GM12878 (cell line): ENCODE data around the gene VPS25. TPM values are rescaled to one million over a fixed set of nuclear protein-coding genes. Genes with fewer than 3 reads are reported as not detected.
A peak's percentile ranks its signal among the peaks of the same experiment; 100 is the strongest.

Experiments
- BACH1 ChIP-seq: fragments of 450-650 bp; IDR thresholded peaks from 2 replicates; pipeline ENCODE4 v1.6.1; 2017; ENCODE audit warnings: mild to moderate bottlenecking, borderline replicate concordance
- CBFB ChIP-seq: IDR thresholded peaks from 2 replicates; pipeline ENCODE4 v1.6.1; 2016; ENCODE audit warnings: antibody characterized with exemption, low read depth
- CBX3 ChIP-seq: fragments of 200-600 bp; sonication (generic); IDR thresholded peaks from 2 replicates; pipeline ENCODE4 v1.6.1; 2016; ENCODE audit warnings: low read depth, borderline replicate concordance
- CHD2 ChIP-seq: IDR thresholded peaks from 2 replicates; pipeline ENCODE4 v1.6.1; 2011; ENCODE audit warnings: low read depth, low read length, improper control_type of control experiment, borderline replicate concordance
- CREB1 ChIP-seq: IDR thresholded peaks from 2 replicates; pipeline ENCODE4 v1.6.1; 2012; ENCODE audit warnings: low read depth, mild to moderate bottlenecking, inconsistent platforms
- CREM ChIP-seq: IDR thresholded peaks from 2 replicates; pipeline ENCODE4 v1.6.1; 2014; ENCODE audit warnings: antibody characterized with exemption, low read depth
- E4F1 ChIP-seq: fragments of 450-650 bp; IDR thresholded peaks from 2 replicates; pipeline ENCODE4 v1.6.1; 2018; ENCODE audit warnings: borderline replicate concordance, mild to moderate bottlenecking; ENCODE audit not compliant: partially characterized antibody
- FOXK2 ChIP-seq: fragments of 450-650 bp; IDR thresholded peaks from 2 replicates; pipeline ENCODE4 v1.6.1; 2017; ENCODE audit warnings: mild to moderate bottlenecking, moderate library complexity
- FOXM1 ChIP-seq: IDR thresholded peaks from 2 replicates; pipeline ENCODE4 v1.6.1; 2012; ENCODE audit warnings: low read depth, mild to moderate bottlenecking, inconsistent platforms, low read length, moderate library complexity
- HDGF ChIP-seq: fragments of 450-650 bp; IDR thresholded peaks from 2 replicates; pipeline ENCODE4 v1.6.1; 2016; ENCODE audit warnings: antibody characterized with exemption
- IKZF1 ChIP-seq: fragments of 450-650 bp; conservative IDR thresholded peaks from 2 replicates; pipeline ENCODE4 v1.6.1; 2017; ENCODE audit warnings: antibody characterized with exemption, mild to moderate bottlenecking
- IKZF2 ChIP-seq, 2 experiments: fragments of 450-650 bp; IDR thresholded peaks; 2 replicates each; pipeline ENCODE4 v1.6.1; 2017; ENCODE audit warnings: mild to moderate bottlenecking in 2 of 2, moderate library complexity in 2 of 2
- IRF3 ChIP-seq: fragments of 450-650 bp; IDR thresholded peaks from 2 replicates; pipeline ENCODE4 v1.6.1; 2014; ENCODE audit warnings: mild to moderate bottlenecking
- IRF4 ChIP-seq: IDR thresholded peaks from 2 replicates; pipeline ENCODE4 v1.6.1; 2011; ENCODE audit warnings: low read depth, low read length
- POLR2AphosphoS2 ChIP-seq: IDR thresholded peaks from 2 replicates; pipeline ENCODE4 v1.6.1; 2011; ENCODE audit warnings: low read depth, mild to moderate bottlenecking, low read length, improper control_type of control experiment, moderate library complexity
- RAD51 ChIP-seq: fragments of 450-650 bp; IDR thresholded peaks from 2 replicates; pipeline ENCODE4 v1.6.1; 2016; ENCODE audit warnings: moderate library complexity, mild to moderate bottlenecking, inconsistent platforms
- SMAD5 ChIP-seq: IDR thresholded peaks from 2 replicates; pipeline ENCODE4 v1.6.1; 2016; ENCODE audit warnings: antibody characterized with exemption, low read depth
- SMARCA5 ChIP-seq: fragments of 450-650 bp; IDR thresholded peaks from 2 replicates; pipeline ENCODE4 v1.6.1; 2017; ENCODE audit warnings: mild to moderate bottlenecking
- STAT1 ChIP-seq: fragments of 450-650 bp; conservative IDR thresholded peaks from 2 replicates; pipeline ENCODE4 v1.6.1; 2014; ENCODE audit warnings: antibody characterized with exemption, mild to moderate bottlenecking
- TARDBP ChIP-seq: IDR thresholded peaks from 2 replicates; pipeline ENCODE4 v1.6.1; 2016; ENCODE audit warnings: borderline replicate concordance
- TCF12 ChIP-seq: IDR thresholded peaks from 2 replicates; pipeline ENCODE4 v1.6.1; 2011; ENCODE audit warnings: low read depth, mild to moderate bottlenecking, low read length
- WRNIP1 ChIP-seq: IDR thresholded peaks from 2 replicates; pipeline ENCODE4 v1.6.1; 2011; ENCODE audit warnings: low read depth, low read length, improper control_type of control experiment, borderline replicate concordance
- ZNF207 ChIP-seq: fragments of 450-650 bp; IDR thresholded peaks from 2 replicates; pipeline ENCODE4 v1.6.1; 2014; ENCODE audit warnings: antibody characterized with exemption, mild to moderate bottlenecking, borderline replicate concordance
- ZNF687 ChIP-seq: fragments of 450-650 bp; IDR thresholded peaks from 2 replicates; pipeline ENCODE4 v1.6.1; 2017; ENCODE audit warnings: mild to moderate bottlenecking, moderate library complexity
- polyA plus RNA-seq, 11 experiments: library from polyadenylated mRNA; depleted of rRNA in 4 of 11; unstranded in 6 of 11; stranded (reverse) in 5 of 11; fragments of >200 nt; fragmentation: Nextera tagmentation in 4 of 11; fragmentation: Illumina TruSeq in 1 of 11; extraction: Ambion mirVana in 4 of 11; extraction: Trizol in 1 of 11; gene quantifications; 1 replicate in 1 of 11; 2 replicates in 10 of 11; pipeline versions ENCODE4 v1.2.1 to v1.2.3, GENCODE V29; 2011 to 2016; ENCODE audit warnings: inconsistent platforms in 2 of 11, missing spikeins in 2 of 11, low read depth in 1 of 11
- total RNA-seq, 4 experiments: library from RNA; depleted of rRNA in 3 of 4; stranded (reverse); fragments of >200 nt in 3 of 4; fragmentation: Illumina TruSeq in 1 of 4; extraction: Trizol in 1 of 4; gene quantifications; 2 replicates each; pipeline versions ENCODE4 v1.2.1 to v1.2.3, GENCODE V29; 2013 to 2021

VPS25 gene
- total and polyA plus RNA-seq, 10 of the 15 experiments (the other 5 are each of a cell fraction or from before 2014, with no cell fraction given), result 92.7 to 185 (median 136) TPM

GRCh38 chr17:42798383-42799380 is 25.4 kb downstream of the VPS25 start, which contains the start of the genes CNTD1 and COA3 (continued):
- no peak for TF ChIP-seq E4F1
- TF ChIP-seq IKZF2 (IDR thresholded peaks at IDR 0.05), result 0 out of 4 replicates have a peak, but pooled peaks of 1 of the 2 experiments have one; percentile 43
- TF ChIP-seq SMAD5, result 0 out of 2 replicates have a peak, but pooled peaks have one; percentile 50
- no peak; the same call in 1 of the 2 replicates for TF ChIP-seq ZNF207
- no peak for TF ChIP-seq RAD51
- TF ChIP-seq STAT1, result 0 out of 2 replicates have a peak, but pooled peaks have one; percentile 41
- TF ChIP-seq FOXK2, result peak; percentile 80
- TF ChIP-seq TARDBP, result peak; percentile 83
- 0 out of 2 replicates have a peak, but pooled peaks have one; percentile 18 for TF ChIP-seq BACH1
- peak; percentile 80 for TF ChIP-seq HDGF
- peak; percentile 91 for TF ChIP-seq IKZF1
- TF ChIP-seq POLR2AphosphoS2, result 0 out of 2 replicates have a peak, but pooled peaks have one; percentile 58
- peak; percentile 62; the same call in 1 of the 2 replicates for TF ChIP-seq CHD2
- 0 out of 2 replicates have a peak, but pooled peaks have one; percentile 29 for TF ChIP-seq IRF4
- peak; percentile 71; the same call in 1 of the 2 replicates for TF ChIP-seq CREM
- TF ChIP-seq IRF3, result no peak; the same call in 1 of the 2 replicates
- 0 out of 2 replicates have a peak, but pooled peaks have one; percentile 15 for TF ChIP-seq TCF12
- TF ChIP-seq SMARCA5, result 0 out of 2 replicates have a peak, but pooled peaks have one; percentile 46
- peak; percentile 64 for TF ChIP-seq CREB1
- 0 out of 2 replicates have a peak, but pooled peaks have one; percentile 27 for TF ChIP-seq ZNF687
- no peak for TF ChIP-seq CBX3
- TF ChIP-seq FOXM1, result no peak
- peak; percentile 60; the same call in 1 of the 2 replicates for TF ChIP-seq CBFB
- no peak for TF ChIP-seq WRNIP1
